ENCODE measurements around the gene PTPRR. TPM values are rescaled to one million over a fixed set of nuclear protein-coding genes. Genes with fewer than 3 reads are reported as not detected.

PTPRR gene
- total and polyA plus RNA-seq, 2 donors (not counting 3 experiments of a cell fraction or from before 2014, with no cell fraction given), result 0.46 to 1.1 TPM

DNA sequence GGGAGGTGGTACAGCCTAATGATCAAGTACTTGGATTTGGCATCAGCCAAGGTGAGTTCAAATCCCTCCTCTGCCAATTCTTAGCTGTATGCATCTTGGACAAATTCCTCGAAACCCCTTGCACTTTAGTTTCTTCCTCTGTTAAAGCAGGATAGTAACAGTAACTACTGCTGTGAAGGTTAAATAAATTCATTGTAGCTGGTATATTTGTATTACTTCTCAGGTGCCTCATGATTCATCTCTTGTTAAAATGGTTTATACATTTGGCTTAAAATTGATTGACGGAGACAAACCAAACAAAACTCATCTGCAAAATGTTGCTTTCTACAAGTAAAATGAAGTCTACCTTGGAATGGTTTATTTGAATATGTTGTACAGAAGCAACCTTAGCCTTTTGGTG is 281.0 kb downstream of the PTPRR start:
- Histone ChIP-seq H3K9me1 (replicated peaks; ENCODE audit: control insufficient read depth, extremely low read depth, insufficient read depth, low read length) (no peaks in the 10 kb centered on the region), H3K27me3 (ENCODE audit: control insufficient read depth in 2 of 2, insufficient read depth in 2 of 2, low read length in 2 of 2) (no peaks in the 10 kb centered on the region), H2AFZ (ENCODE audit: low read depth, low read length) (no peak overlapping the region), H3K27ac (ENCODE audit: insufficient read depth, low read depth, low read length) (no peak overlapping the region), H3K4me2 (ENCODE audit: insufficient read depth, low read length) (no peak overlapping the region), H3K9ac (replicated peaks; ENCODE audit: extremely low read depth, insufficient read depth, low read length) (no peak overlapping the region), H3K4me3 (replicated peaks in 1 of 3; ENCODE audit: insufficient read depth in 1 of 3, low read depth in 1 of 3, low read length in 3 of 3) (no peak overlapping the region), H3K36me3 (ENCODE audit: control insufficient read depth in 2 of 2, extremely low read depth in 1 of 2, insufficient read depth in 2 of 2, low read length in 2 of 2) (peaks cover 1 to 7% of the 10 kb centered on the region in 2 experiments), H4K20me1 (replicated peaks; ENCODE audit: control insufficient read depth, extremely low read depth, insufficient read depth, low read length) (no peaks in the 10 kb centered on the region), H3K9me3 (replicated peaks; ENCODE audit: control insufficient read depth, insufficient read depth, low read length) (no peaks in the 10 kb centered on the region), H3K79me2 (ENCODE audit: control insufficient read depth, insufficient read depth, low read length) (peaks cover 30% of the 10 kb centered on the region), H3K4me1 (ENCODE audit: control insufficient read depth, extremely low read depth, insufficient read depth, low read length) (peaks cover 39% of the 10 kb centered on the region)
- intact Hi-C loops (cut with micrococcal nuclease), result no loop called here
- CTCF ChIA-PET, result interaction anchor here (1.0 to 1.3 kb wide), 4 partner anchors 33 to 62 kb away, joined by 3 read pairs; no protein-coding TSS in a partner anchor
- TF ChIP-seq EZH2 (IDR thresholded peaks at IDR 0.05; ENCODE audit: borderline replicate concordance, low read depth, low read length, severe bottlenecking) (no peak), JUN (IDR thresholded peaks at IDR 0.05; ENCODE audit: borderline replicate concordance, insufficient read depth, insufficient read length, low read depth) (no peak)
- POLR2A ChIA-PET, result interaction anchor here (1.2 kb wide), 1 partner anchor 33 kb away, joined by 4 read pairs; no protein-coding TSS in a partner anchor
- dilution Hi-C loops (cut with MboI; ENCODE audit: extremely low pct_ligation_motif_present, low sequenced_read_pairs), result no loop called here
- BruUV-seq (replicated peaks), result no TSS peak
- DNase-seq (ENCODE audit: low read depth, low spot score), result no peak
- FAIRE-seq, result no peak

GRCh38 chr12:70638639-70639360 is 281.7 kb downstream of the PTPRR start:
- Histone ChIP-seq H3K36me3 (ENCODE audit: control insufficient read depth in 2 of 2, extremely low read depth in 1 of 2, insufficient read depth in 2 of 2, low read length in 2 of 2) (peaks cover 1 to 11% of the 10 kb centered on the region in 2 experiments), H3K79me2 (ENCODE audit: control insufficient read depth, insufficient read depth, low read length) (peaks cover 38% of the 10 kb centered on the region), H3K9me3 (replicated peaks; ENCODE audit: control insufficient read depth, insufficient read depth, low read length) (no peaks in the 10 kb centered on the region), H3K9me1 (replicated peaks; ENCODE audit: control insufficient read depth, extremely low read depth, insufficient read depth, low read length) (no peaks in the 10 kb centered on the region), H3K27ac (ENCODE audit: insufficient read depth, low read depth, low read length) (peak overlapping the region; percentile 100), H4K20me1 (replicated peaks; ENCODE audit: control insufficient read depth, extremely low read depth, insufficient read depth, low read length) (no peaks in the 10 kb centered on the region), H3K4me2 (ENCODE audit: insufficient read depth, low read length) (peak overlapping the region; percentile 60), H3K4me1 (ENCODE audit: control insufficient read depth, extremely low read depth, insufficient read depth, low read length) (peaks cover 39% of the 10 kb centered on the region), H3K4me3 (replicated peaks in 1 of 3; ENCODE audit: insufficient read depth in 1 of 3, low read depth in 1 of 3, low read length in 3 of 3) (no peak overlapping the region), H3K27me3 (ENCODE audit: control insufficient read depth in 2 of 2, insufficient read depth in 2 of 2, low read length in 2 of 2) (no peaks in the 10 kb centered on the region), H3K9ac (replicated peaks; ENCODE audit: extremely low read depth, insufficient read depth, low read length) (no peak overlapping the region), H2AFZ (ENCODE audit: low read depth, low read length) (no peak overlapping the region)
- FAIRE-seq (no peak), DNase-seq (ENCODE audit: low read depth, low spot score) (peak; percentile 54)
- BruUV-seq (replicated peaks), result no TSS peak
- intact Hi-C loops (cut with micrococcal nuclease) (no loop called here), dilution Hi-C loops (cut with MboI; ENCODE audit: extremely low pct_ligation_motif_present, low sequenced_read_pairs) (no loop called here)
- ChIA-PET POLR2A (interaction anchor here (1.2 kb wide), 1 partner anchor 33 kb away, joined by 4 read pairs; no protein-coding TSS in a partner anchor), CTCF (interaction anchor here (1.0 to 1.3 kb wide), 5 partner anchors 33 to 62 kb away, joined by 3 to 4 read pairs (median 3); no protein-coding TSS in a partner anchor)
- TF ChIP-seq FOS (IDR thresholded peaks at IDR 0.05; ENCODE audit: borderline replicate concordance, insufficient read depth, low read length) (peak; percentile 89), POLR2AphosphoS5 (IDR thresholded peaks at IDR 0.05; ENCODE audit: insufficient read depth, low read depth, low read length) (peak; percentile 28), GATA2 (IDR thresholded peaks at IDR 0.05; ENCODE audit: insufficient read depth, insufficient read length, low read depth, low read length) (peak; percentile 48), JUN (IDR thresholded peaks at IDR 0.05; ENCODE audit: borderline replicate concordance, insufficient read depth, insufficient read length, low read depth) (peak; percentile 46), CTCF (IDR thresholded peaks at IDR 0.05; ENCODE audit: extremely low read depth in 1 of 2, insufficient read depth in 1 of 2, low read depth in 1 of 2, low read length in 2 of 2) (no peak)
